CD4-positive, alpha-beta T cell treated with Interleukin-12 subunit alpha and Interleukin-12 subunit beta, for 1 hour (primary cell): ENCODE data around the gene SEBOX.

ENCODE experiments used
- DNase-seq: peaks from one replicate; pipeline ENCODE4 v3.0.0-alpha.2; 2020

Gene SEBOX, protein sequence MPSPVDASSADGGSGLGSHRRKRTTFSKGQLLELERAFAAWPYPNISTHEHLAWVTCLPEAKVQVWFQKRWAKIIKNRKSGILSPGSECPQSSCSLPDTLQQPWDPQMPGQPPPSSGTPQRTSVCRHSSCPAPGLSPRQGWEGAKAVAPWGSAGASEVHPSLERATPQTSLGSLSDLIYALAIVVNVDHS

DNA sequence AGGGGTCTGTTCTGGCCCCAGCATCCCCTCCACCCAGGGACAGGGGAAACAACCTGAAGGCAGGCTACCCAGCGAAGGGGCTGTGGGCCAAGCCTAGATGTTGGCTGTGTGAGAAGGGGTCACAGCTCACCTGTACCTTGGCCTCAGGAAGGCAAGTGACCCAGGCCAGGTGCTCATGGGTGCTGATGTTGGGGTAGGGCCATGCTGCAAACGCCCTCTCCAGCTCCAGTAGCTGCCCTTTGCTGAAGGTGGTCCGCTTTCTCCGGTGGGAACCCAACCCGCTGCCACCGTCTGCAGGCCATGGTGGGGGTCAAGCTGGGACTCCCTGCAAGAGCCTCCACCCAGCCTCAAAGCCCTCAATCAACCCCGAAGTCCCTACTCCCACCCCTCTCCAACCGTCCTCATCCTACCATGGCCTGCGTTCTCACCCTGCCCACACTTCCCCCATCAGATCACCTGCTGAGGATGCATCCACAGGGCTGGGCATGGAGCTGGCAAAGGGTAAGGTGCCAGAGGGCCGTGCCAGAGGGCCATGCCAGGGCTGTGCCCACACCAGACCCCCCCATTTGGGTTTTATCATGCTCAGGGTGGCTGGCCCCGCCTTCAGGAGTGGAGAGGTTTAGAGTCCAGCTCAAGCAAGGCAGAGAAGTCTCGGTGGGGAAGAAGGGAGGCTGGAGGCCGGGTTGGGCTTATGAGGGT lies at the start of gene SEBOX:
SEBOX (minus strand) TSS at position 535 of the 699 bp plus-strand sequence; CDS start at position 487, 48 bp downstream.
- DNase-seq = no peak

GRCh38 chr17:28413804-28414203 lies 48.8 kb upstream of the SEBOX start:
- DNase-seq = no peak

- DNase-seq = no peak
Observed at GRCh38 chr17:28412099-28412498, 47.1 kb upstream of the SEBOX start.

DNA sequence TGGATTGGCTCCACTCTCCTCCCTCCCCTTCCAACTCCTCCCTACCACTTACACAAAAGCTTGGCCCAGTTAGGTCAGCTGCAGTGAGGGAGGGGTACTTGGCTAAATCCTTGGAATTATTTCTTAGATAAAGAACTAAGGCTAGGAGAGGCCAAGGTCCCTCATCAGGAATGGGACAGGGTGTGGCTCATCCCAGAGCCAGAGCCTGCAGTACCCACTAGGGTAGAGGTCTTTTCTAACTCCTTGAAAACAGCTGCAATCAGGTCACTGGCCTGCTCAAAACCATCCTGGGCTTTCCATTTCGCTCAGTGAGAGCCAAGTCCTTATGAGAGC lies 42.9 kb upstream of the SEBOX start:
- no peak for DNase-seq

GRCh38 chr17:28407130-28407973 lies 42.4 kb upstream of the SEBOX start:
- DNase-seq = no peak

DNA sequence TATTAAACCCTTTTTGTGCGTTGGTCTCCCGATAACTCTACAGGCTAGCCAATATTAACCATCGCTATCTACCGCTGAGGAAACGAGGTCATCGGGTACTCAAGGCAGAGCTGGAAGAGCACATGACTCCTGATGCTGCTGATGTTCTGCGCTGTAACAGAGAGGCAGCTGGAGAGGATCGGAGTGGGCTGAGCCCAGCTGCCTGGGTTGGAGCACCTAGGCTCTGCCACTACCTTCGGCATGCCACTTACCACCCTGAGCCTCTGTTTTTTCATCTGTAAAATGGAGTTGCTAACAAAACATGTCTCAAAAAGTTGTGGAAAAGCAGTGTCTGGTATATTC lies 41.4 kb upstream of the SEBOX start:
- DNase-seq = no peak

GRCh38 chr17:28405632-28406472 lies 40.9 kb upstream of the SEBOX start, which contains the start of gene SLC46A1:
SLC46A1 (minus strand) TSS chr17:28406212; CDS start chr17:28406114, 98 bp downstream.
- DNase-seq = peak; percentile 22

- DNase-seq = no peak
Observed at GRCh38 chr17:28404812-28405570, 40.0 kb upstream of the SEBOX start.

DNA sequence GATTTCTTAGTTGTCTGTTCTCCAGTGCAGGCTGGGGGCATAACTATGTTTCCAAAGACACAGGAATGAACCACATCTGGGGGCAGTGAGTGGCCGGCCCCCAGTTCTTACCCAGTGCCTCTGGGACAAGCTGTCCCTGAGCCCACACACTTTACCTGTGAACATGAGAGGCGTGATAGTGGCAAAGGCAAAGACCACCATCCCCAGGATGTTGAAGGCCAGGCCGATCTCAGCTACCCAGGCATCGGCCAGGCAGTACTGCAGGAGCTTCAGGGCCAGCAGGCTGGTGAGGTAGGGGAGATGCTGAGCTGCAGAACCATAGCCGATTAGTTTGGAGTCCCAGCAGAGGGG lies 39.4 kb upstream of the SEBOX start:
- no peak for DNase-seq

DNA sequence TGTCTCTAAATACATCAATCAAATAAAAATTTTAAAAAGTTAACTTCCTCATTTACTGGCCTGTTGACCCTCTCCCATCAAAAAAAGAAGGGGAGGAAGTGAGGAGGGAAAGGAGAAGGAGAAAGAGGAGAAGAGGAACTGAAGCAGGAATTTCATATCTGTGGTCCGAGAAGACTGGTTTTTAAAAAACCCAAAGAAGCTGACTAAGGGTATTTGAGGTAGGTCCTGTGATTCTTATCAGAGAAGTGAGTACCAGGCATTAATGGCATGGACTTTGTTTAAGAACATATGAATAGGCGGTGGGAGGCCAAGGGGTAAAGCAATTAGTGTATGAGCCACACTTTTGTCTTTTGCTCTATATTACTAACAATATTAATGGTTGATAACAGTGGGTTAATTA lies 39.0 kb upstream of the SEBOX start:
- DNase-seq = no peak

DNA sequence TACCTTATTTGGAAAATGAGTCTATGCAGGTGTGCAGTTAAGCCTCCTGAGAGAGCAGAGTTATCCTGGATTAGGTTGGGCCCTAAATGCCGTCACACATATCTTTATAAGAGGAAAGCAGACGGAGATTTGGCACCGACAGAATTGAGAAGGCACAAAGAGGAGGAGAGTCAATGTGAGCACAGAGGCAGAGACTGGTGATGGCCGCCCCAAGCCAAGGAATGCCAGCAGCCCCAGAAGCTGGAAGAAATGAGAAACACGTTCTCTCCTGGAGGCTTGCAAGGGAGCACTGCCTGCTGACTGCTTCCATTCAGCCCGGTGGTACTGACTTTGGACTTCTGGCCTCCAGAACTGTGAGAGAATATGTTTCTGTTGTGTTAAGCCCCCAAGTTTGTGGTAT lies 37.8 kb upstream of the SEBOX start:
- no peak for DNase-seq

GRCh38 chr17:28402224-28402630 lies 37.2 kb upstream of the SEBOX start:
- DNase-seq = no peak

DNA sequence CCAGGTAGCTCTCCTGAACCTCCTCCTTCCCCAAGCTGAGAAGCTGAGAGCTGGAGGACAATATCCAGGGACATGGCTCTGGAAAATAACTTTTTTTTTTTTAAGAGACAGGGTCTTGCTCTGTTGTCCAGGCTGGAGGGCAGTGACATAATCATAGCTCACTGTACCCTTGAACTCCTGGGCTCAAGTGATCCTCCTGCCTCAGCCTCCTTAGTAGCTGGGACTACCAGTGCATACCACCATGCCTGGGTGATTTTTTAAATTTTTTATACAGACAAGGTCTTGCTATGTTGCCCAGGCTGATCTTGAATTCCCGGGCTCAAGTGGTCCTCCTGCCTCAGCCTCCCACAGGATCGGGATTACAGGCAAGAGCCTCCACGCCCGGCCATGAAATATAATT lies 34.8 kb upstream of the SEBOX start:
- no peak for DNase-seq

- no peak for DNase-seq
Observed at GRCh38 chr17:28398280-28398981, 33.4 kb upstream of the SEBOX start.

DNA sequence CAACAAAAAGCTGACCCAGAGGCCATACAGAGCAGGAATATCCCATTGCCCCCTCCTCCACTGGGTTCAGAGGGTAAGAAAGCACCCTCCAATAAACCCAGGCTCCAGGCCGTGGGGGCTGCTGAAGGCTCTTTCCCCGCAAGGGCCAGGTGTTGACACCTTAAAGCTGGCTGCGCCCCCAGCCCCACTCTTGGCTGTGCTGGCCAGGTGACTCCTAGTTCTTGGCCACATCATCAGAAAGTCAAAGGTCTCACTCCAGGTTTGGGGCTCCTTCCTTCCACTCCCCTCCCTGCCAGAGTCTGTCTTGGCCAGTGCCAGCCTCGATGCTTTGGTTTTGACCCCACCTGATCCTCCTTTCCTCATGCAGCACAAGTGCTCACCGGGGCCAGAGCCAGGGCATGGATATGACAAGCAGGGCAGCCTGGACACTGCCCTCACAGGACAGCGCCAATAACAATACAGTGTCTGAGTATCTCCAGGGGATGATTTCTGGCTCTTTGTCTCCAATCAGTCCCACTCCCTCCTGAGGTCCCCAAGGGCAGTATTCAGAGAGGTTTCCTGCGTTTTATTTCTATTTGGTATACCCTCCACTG lies 32.8 kb upstream of the SEBOX start:
- no peak for DNase-seq

GRCh38 chr17:28397275-28397674 lies 32.3 kb upstream of the SEBOX start:
- DNase-seq = no peak

GRCh38 chr17:28396635-28397239 lies 31.7 kb upstream of the SEBOX start:
- DNase-seq = no peak

GRCh38 chr17:28395968-28396367 lies 31.0 kb upstream of the SEBOX start:
- DNase-seq = no peak

GRCh38 chr17:28395426-28395825 lies 30.4 kb upstream of the SEBOX start:
- no peak for DNase-seq

GRCh38 chr17:28394337-28395116 lies 29.5 kb upstream of the SEBOX start:
- DNase-seq = no peak
